Mesenchymal stem cell (in vitro differentiated cells and primary cell): ENCODE measurements around the gene GDPD3.

Experiments used
- DNase-seq: peaks from one replicate; pipeline ENCODE4 v3.0.0-alpha.2; 2013
- H2AFZ ChIP-seq: one replicate; pipeline ENCODE4 v1.6.1; 2013; ENCODE audit warnings: low read depth, mild to moderate bottlenecking, control low read depth, inconsistent platforms, low read length, moderate library complexity
- H2AK5ac ChIP-seq: 2 replicates; pipeline ENCODE4 v1.6.1; 2013; ENCODE audit warnings: low read length, moderate library complexity, mild to moderate bottlenecking, inconsistent platforms; ENCODE audit not compliant: severe bottlenecking
- H2BK120ac ChIP-seq: one replicate; pipeline ENCODE4 v1.6.1; 2013; ENCODE audit warnings: low read depth, mild to moderate bottlenecking, inconsistent platforms, low read length, moderate library complexity
- H2BK12ac ChIP-seq, 2 experiments: one replicate each; pipeline ENCODE4 v1.6.1; 2013; ENCODE audit warnings: inconsistent platforms in 2 of 2, low read length in 2 of 2, mild to moderate bottlenecking in 2 of 2, moderate library complexity in 2 of 2, control low read depth in 1 of 2
- H2BK15ac ChIP-seq: one replicate; pipeline ENCODE4 v1.6.1; 2013; ENCODE audit warnings: mild to moderate bottlenecking, low read depth, inconsistent platforms; ENCODE audit not compliant: poor library complexity, severe bottlenecking
- H2BK5ac ChIP-seq: 2 replicates; pipeline ENCODE4 v1.6.1; 2013; ENCODE audit warnings: low read depth, mild to moderate bottlenecking, low read length, control low read depth, inconsistent platforms; ENCODE audit not compliant: poor library complexity, severe bottlenecking
- H3K14ac ChIP-seq, 2 experiments: one replicate each; pipeline ENCODE4 v1.6.1; 2013; ENCODE audit warnings: inconsistent platforms in 2 of 2, low read length in 2 of 2, control low read depth in 1 of 2, mild to moderate bottlenecking in 1 of 2, moderate library complexity in 1 of 2
- H3K18ac ChIP-seq, 2 experiments: one replicate each; pipeline ENCODE4 v1.6.1; 2013; ENCODE audit warnings: inconsistent platforms in 2 of 2, low read length in 2 of 2, control low read depth in 1 of 2, low read depth in 1 of 2, mild to moderate bottlenecking in 1 of 2
- H3K23ac ChIP-seq, 2 experiments: one replicate each; pipeline ENCODE4 v1.6.1; 2013; ENCODE audit warnings: inconsistent platforms in 2 of 2, low read length in 2 of 2, mild to moderate bottlenecking in 2 of 2, moderate library complexity in 2 of 2, control low read depth in 1 of 2
- H3K27ac ChIP-seq: 2 replicates; pipeline ENCODE4 v1.5.1; 2013; ENCODE audit warnings: mild to moderate bottlenecking, moderate library complexity, low read length, control low read depth, inconsistent platforms; ENCODE audit not compliant: poor library complexity, severe bottlenecking
- H3K27me3 ChIP-seq, 2 experiments: 2 replicates each; pipeline versions ENCODE4 v1.6.1 to v1.7.0; 2013; ENCODE audit warnings: low read length in 2 of 2, mild to moderate bottlenecking in 2 of 2, moderate library complexity in 2 of 2, control low read depth in 1 of 2, inconsistent platforms in 1 of 2; ENCODE audit not compliant: control insufficient read depth in 1 of 2, insufficient read depth in 1 of 2
- H3K36me3 ChIP-seq, 2 experiments: 2 replicates each; pipeline versions ENCODE4 v1.6.1 to v1.7.0; 2013; ENCODE audit warnings: low read length in 2 of 2, control low read depth in 1 of 2, inconsistent platforms in 1 of 2, low read depth in 1 of 2, mild to moderate bottlenecking in 1 of 2; ENCODE audit not compliant: insufficient read depth in 2 of 2, control insufficient read depth in 1 of 2
- H3K4ac ChIP-seq, 2 experiments: one replicate each; pipeline ENCODE4 v1.6.1; 2013; ENCODE audit warnings: inconsistent platforms in 2 of 2, low read length in 2 of 2, mild to moderate bottlenecking in 2 of 2, moderate library complexity in 2 of 2, control low read depth in 1 of 2, low read depth in 1 of 2
- H3K4me1 ChIP-seq: 2 replicates; pipeline ENCODE4 v1.6.1; 2013; ENCODE audit warnings: low read depth, low read length, control low read depth; ENCODE audit not compliant: control insufficient read depth, insufficient read depth
- H3K4me2 ChIP-seq: 2 replicates; pipeline ENCODE4 v1.6.1; 2013; ENCODE audit warnings: low read length, mild to moderate bottlenecking, inconsistent platforms; ENCODE audit not compliant: poor library complexity, severe bottlenecking
- H3K4me3 ChIP-seq, 2 experiments: 2 replicates each; pipeline versions ENCODE4 v1.5.1 to v1.7.0; 2013; ENCODE audit warnings: low read length in 2 of 2, mild to moderate bottlenecking in 2 of 2, control low read depth in 1 of 2, low read depth in 1 of 2; ENCODE audit not compliant: insufficient read depth in 1 of 2
- H3K79me1 ChIP-seq: replicated peaks from 2 replicates; pipeline ENCODE4 v1.6.1; 2013; ENCODE audit warnings: mild to moderate bottlenecking, control low read depth, low read length, inconsistent platforms; ENCODE audit not compliant: poor library complexity, severe bottlenecking
- H3K9ac ChIP-seq: 2 replicates; pipeline ENCODE4 v1.7.0; 2013; ENCODE audit warnings: mild to moderate bottlenecking, low read length, moderate library complexity
- H3K9me3 ChIP-seq: 2 replicates; pipeline ENCODE4 v1.7.0; 2013; ENCODE audit warnings: mild to moderate bottlenecking, low read length; ENCODE audit not compliant: control insufficient read depth
- H4K8ac ChIP-seq: one replicate; pipeline ENCODE4 v1.6.1; 2013; ENCODE audit warnings: inconsistent platforms, mild to moderate bottlenecking, low read length, moderate library complexity
- H4K91ac ChIP-seq: one replicate; pipeline ENCODE4 v1.6.1; 2013; ENCODE audit warnings: mild to moderate bottlenecking, low read length, inconsistent platforms
- WGBS: methylation state at CpG from one replicate; pipeline ENCODE4 v1.1.7; 2013; ENCODE audit warnings: mixed read lengths; 5-methylcytosine and 5-hydroxymethylcytosine counted together

The GDPD3 gene

GRCh38 chr16:30141750-30142149 lies 28.4 kb upstream of the GDPD3 start:
- no peak overlapping the region for H3K18ac ChIP-seq
- H4K91ac ChIP-seq = no peak overlapping the region
- no peaks in the 10 kb centered on the region for H3K36me3 ChIP-seq
- no peaks in the 10 kb centered on the region for H3K4me1 ChIP-seq
- no peak overlapping the region for H3K4me3 ChIP-seq
- H2AK5ac ChIP-seq = no peak overlapping the region
- no peak overlapping the region for H2BK120ac ChIP-seq
- no peaks in the 10 kb centered on the region for H3K79me1 ChIP-seq
- no peak overlapping the region for H3K23ac ChIP-seq
- H2BK5ac ChIP-seq = no peak overlapping the region
- H2BK15ac ChIP-seq = no peak overlapping the region
- H2BK12ac ChIP-seq = no peak overlapping the region
- peaks cover 0 to 6% of the 10 kb centered on the region in 2 experiments for H3K27me3 ChIP-seq
- WGBS = 100% methylated on average over 2 of the region's 2 CpGs
- H3K9me3 ChIP-seq = no peaks in the 10 kb centered on the region
- DNase-seq = no peak
- H2AFZ ChIP-seq = no peak overlapping the region
- H3K4me2 ChIP-seq = no peak overlapping the region
- no peak overlapping the region for H4K8ac ChIP-seq
- no peak overlapping the region for H3K9ac ChIP-seq
- no peak overlapping the region for H3K27ac ChIP-seq
- no peak overlapping the region for H3K14ac ChIP-seq
- H3K4ac ChIP-seq = no peak overlapping the region

GRCh38 chr16:30139583-30140481 lies 26.5 kb upstream of the GDPD3 start:
- H2BK12ac ChIP-seq = no peak overlapping the region
- peaks cover 0 to 6% of the 10 kb centered on the region in 2 experiments for H3K27me3 ChIP-seq
- H2BK120ac ChIP-seq = no peak overlapping the region
- H4K8ac ChIP-seq = no peak overlapping the region
- H3K4me1 ChIP-seq = no peaks in the 10 kb centered on the region
- H3K4me2 ChIP-seq = no peak overlapping the region
- H4K91ac ChIP-seq = no peak overlapping the region
- no peak overlapping the region for H3K14ac ChIP-seq
- H3K9ac ChIP-seq = no peak overlapping the region
- DNase-seq = no peak
- H3K4me3 ChIP-seq = no peak overlapping the region
- WGBS = 87% methylated on average over 13 of the region's 13 CpGs
- no peak overlapping the region for H3K23ac ChIP-seq
- H3K27ac ChIP-seq = no peak overlapping the region
- H3K36me3 ChIP-seq = no peaks in the 10 kb centered on the region
- no peaks in the 10 kb centered on the region for H3K79me1 ChIP-seq
- no peak overlapping the region for H2AFZ ChIP-seq
- H3K18ac ChIP-seq = no peak overlapping the region
- H2BK15ac ChIP-seq = no peak overlapping the region
- H2AK5ac ChIP-seq = no peak overlapping the region
- no peaks in the 10 kb centered on the region for H3K9me3 ChIP-seq
- H3K4ac ChIP-seq = no peak overlapping the region
- H2BK5ac ChIP-seq = no peak overlapping the region

- no peaks in the 10 kb centered on the region for H3K36me3 ChIP-seq
- no peak overlapping the region for H3K23ac ChIP-seq
- no peaks in the 10 kb centered on the region for H3K79me1 ChIP-seq
- no peak overlapping the region for H3K4ac ChIP-seq
- H2BK5ac ChIP-seq = no peak overlapping the region
- no peak overlapping the region for H3K4me2 ChIP-seq
- no peak overlapping the region for H2BK120ac ChIP-seq
- H4K8ac ChIP-seq = no peak overlapping the region
- H4K91ac ChIP-seq = no peak overlapping the region
- WGBS = 89% methylated on average over 8 of the region's 8 CpGs
- no peak overlapping the region for H3K27ac ChIP-seq
- no peak for DNase-seq
- no peak overlapping the region for H2BK12ac ChIP-seq
- no peak overlapping the region for H3K14ac ChIP-seq
- H3K4me1 ChIP-seq = no peaks in the 10 kb centered on the region
- no peak overlapping the region for H2AFZ ChIP-seq
- H2BK15ac ChIP-seq = no peak overlapping the region
- no peak overlapping the region for H3K9ac ChIP-seq
- no peaks in the 10 kb centered on the region for H3K9me3 ChIP-seq
- no peak overlapping the region for H3K18ac ChIP-seq
- no peak overlapping the region for H3K4me3 ChIP-seq
- H3K27me3 ChIP-seq = peaks cover 0 to under 1% of the 10 kb centered on the region in 2 experiments
- no peak overlapping the region for H2AK5ac ChIP-seq
These were observed 24.6 kb upstream of the GDPD3 start for GRCh38 chr16:30137897-30138296.

- no peak overlapping the region for H2BK12ac ChIP-seq
- no peaks in the 10 kb centered on the region for H3K36me3 ChIP-seq
- no peak overlapping the region for H2BK5ac ChIP-seq
- no peak overlapping the region for H3K4me3 ChIP-seq
- H3K79me1 ChIP-seq = no peaks in the 10 kb centered on the region
- H3K4ac ChIP-seq = no peak overlapping the region
- no peak overlapping the region for H3K9ac ChIP-seq
- no peaks in the 10 kb centered on the region for H3K27me3 ChIP-seq
- no peak overlapping the region for H4K91ac ChIP-seq
- no peak overlapping the region for H2AFZ ChIP-seq
- no peaks in the 10 kb centered on the region for H3K9me3 ChIP-seq
- H3K4me1 ChIP-seq = no peaks in the 10 kb centered on the region
- H2BK120ac ChIP-seq = no peak overlapping the region
- no peak overlapping the region for H3K18ac ChIP-seq
- no peak for DNase-seq
- no peak overlapping the region for H3K23ac ChIP-seq
- H3K14ac ChIP-seq = no peak overlapping the region
- H4K8ac ChIP-seq = no peak overlapping the region
- H3K4me2 ChIP-seq = no peak overlapping the region
- 81% methylated on average over 11 of the region's 11 CpGs for WGBS
- H2BK15ac ChIP-seq = no peak overlapping the region
- no peak overlapping the region for H3K27ac ChIP-seq
- H2AK5ac ChIP-seq = no peak overlapping the region
These were observed 23.8 kb upstream of the GDPD3 start for GRCh38 chr16:30136971-30137605.
